Uterus (tissue), 2 donors: ENCODE data around the gene STPG2.

Source experiments
- POLR2A ChIP-seq, 2 donors: fragments of 450-650 bp; IDR thresholded peaks; one replicate each; pipeline ENCODE4 v1.6.1; 2016; ENCODE audit warnings: antibody characterized with exemption in 2 of 2, mild to moderate bottlenecking in 1 of 2, moderate library complexity in 1 of 2
- TF ChIP-seq, protein P1 (sequence below), 4 experiments: fragments of 200-600 bp in 2 of 4; fragments of 450-650 bp in 2 of 4; sonication (generic) in 2 of 4; IDR thresholded peaks; one replicate each; pipeline ENCODE4 v1.5.1; 2016 to 2019; ENCODE audit warnings: antibody characterized with exemption in 4 of 4, mild to moderate bottlenecking in 2 of 4, moderate library complexity in 1 of 4

DNA sequence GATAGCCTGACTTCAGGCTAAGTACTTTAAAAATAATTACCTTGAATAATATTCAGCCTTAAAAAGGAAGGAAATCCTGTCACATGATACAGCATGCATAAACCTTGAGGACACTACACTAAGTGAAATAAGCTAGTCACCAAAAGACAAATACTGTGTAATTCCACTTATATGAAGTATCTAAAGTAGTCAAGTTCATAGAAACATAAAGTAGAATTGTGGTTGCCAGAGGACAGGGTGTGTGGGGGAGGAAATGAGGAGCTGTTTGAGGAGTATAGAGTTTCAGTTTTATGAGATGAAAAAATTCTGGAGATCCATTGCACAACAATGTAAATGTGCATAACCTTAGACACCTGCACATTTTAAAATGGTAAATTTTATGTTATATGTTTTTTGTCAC, 5.6 kb upstream of the STPG2 start:
- no peak for TF ChIP-seq POLR2A (IDR thresholded peaks at IDR 0.05)
- TF ChIP-seq, protein P1, sequence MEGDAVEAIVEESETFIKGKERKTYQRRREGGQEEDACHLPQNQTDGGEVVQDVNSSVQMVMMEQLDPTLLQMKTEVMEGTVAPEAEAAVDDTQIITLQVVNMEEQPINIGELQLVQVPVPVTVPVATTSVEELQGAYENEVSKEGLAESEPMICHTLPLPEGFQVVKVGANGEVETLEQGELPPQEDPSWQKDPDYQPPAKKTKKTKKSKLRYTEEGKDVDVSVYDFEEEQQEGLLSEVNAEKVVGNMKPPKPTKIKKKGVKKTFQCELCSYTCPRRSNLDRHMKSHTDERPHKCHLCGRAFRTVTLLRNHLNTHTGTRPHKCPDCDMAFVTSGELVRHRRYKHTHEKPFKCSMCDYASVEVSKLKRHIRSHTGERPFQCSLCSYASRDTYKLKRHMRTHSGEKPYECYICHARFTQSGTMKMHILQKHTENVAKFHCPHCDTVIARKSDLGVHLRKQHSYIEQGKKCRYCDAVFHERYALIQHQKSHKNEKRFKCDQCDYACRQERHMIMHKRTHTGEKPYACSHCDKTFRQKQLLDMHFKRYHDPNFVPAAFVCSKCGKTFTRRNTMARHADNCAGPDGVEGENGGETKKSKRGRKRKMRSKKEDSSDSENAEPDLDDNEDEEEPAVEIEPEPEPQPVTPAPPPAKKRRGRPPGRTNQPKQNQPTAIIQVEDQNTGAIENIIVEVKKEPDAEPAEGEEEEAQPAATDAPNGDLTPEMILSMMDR (IDR thresholded peaks at IDR 0.05) = no peak
